Gastroesophageal sphincter (tissue), 4 donors: ENCODE results near the gene FZD1. TPM values are rescaled to one million over a fixed set of nuclear protein-coding genes. Genes with fewer than 3 reads are reported as not detected.

ENCODE experiments used
- ATAC-seq: fragments of 150-250 bp; one replicate; pipeline ENCODE4 v1.9.1; 2016; ENCODE audit warnings: mild to moderate bottlenecking, moderate library complexity
- H3K27ac ChIP-seq, 4 donors: fragments of 200-600 bp; sonication (generic) in 3 of 4; 1 replicate in 3 of 4; 2 replicates in 1 of 4; pipeline ENCODE4 v1.5.1; 2016 to 2019
- H3K27me3 ChIP-seq: fragments of 200-600 bp; sonication (generic); one replicate; pipeline ENCODE4 v1.5.1; 2019
- H3K36me3 ChIP-seq, 2 donors: fragments of 200-600 bp; sonication (generic); one replicate each; pipeline ENCODE4 v1.5.1; 2019; ENCODE audit warnings: control low read depth in 1 of 2
- H3K4me1 ChIP-seq, 3 donors: fragments of 200-600 bp; sonication (generic); 1 replicate in 2 of 3; 2 replicates in 1 of 3; pipeline ENCODE4 v1.5.1; 2016 to 2019; ENCODE audit warnings: control low read depth in 2 of 3
- H3K4me3 ChIP-seq, 2 donors: fragments of 200-600 bp; sonication (generic); one replicate each; pipeline ENCODE4 v1.5.1; 2019; ENCODE audit warnings: mild to moderate bottlenecking in 1 of 2, moderate library complexity in 1 of 2
- H3K9me3 ChIP-seq, 3 donors: fragments of 200-600 bp; sonication (generic); one replicate each; pipeline ENCODE4 v1.5.1; 2017 to 2019; ENCODE audit warnings: control low read depth in 2 of 3
- EP300 ChIP-seq: sonication (generic); formaldehyde crosslinking; IDR thresholded peaks from one replicate; pipeline ENCODE4 v1.6.1; 2017; ENCODE audit warnings: antibody characterized with exemption, mild to moderate bottlenecking
- POLR2A ChIP-seq, 2 donors: fragments of 450-650 bp; IDR thresholded peaks; one replicate each; pipeline ENCODE4 v1.6.1; 2017; ENCODE audit warnings: antibody characterized with exemption in 2 of 2, mild to moderate bottlenecking in 2 of 2, moderate library complexity in 1 of 2
- POLR2AphosphoS5 ChIP-seq: sonication (generic); formaldehyde crosslinking; IDR thresholded peaks from one replicate; pipeline ENCODE4 v1.6.1; 2017; ENCODE audit warnings: antibody characterized with exemption
- WGBS, 2 donors: methylation state at CpG; one replicate each; pipeline ENCODE4 v1.1.5; 2018; ENCODE audit warnings: low coverage in 1 of 2; 5-methylcytosine and 5-hydroxymethylcytosine counted together
- total RNA-seq, 4 donors: library from RNA; depleted of rRNA; stranded (reverse); fragments of >200 nt; gene quantifications; one replicate each; pipeline ENCODE4 v1.1.0, GENCODE V29; 2016
- TF ChIP-seq, protein P1 (sequence below), 4 experiments: fragments of 200-600 bp in 2 of 4; fragments of 450-650 bp in 2 of 4; sonication (generic) in 1 of 4; IDR thresholded peaks; one replicate each; pipeline ENCODE4 v1.5.1; 2017 to 2019; ENCODE audit warnings: antibody characterized with exemption in 4 of 4, mild to moderate bottlenecking in 2 of 4, moderate library complexity in 2 of 4

FZD1 gene
- total RNA-seq, 4 donors from 2014 or later = 12.3 to 19.5 (median 17.3) TPM

DNA sequence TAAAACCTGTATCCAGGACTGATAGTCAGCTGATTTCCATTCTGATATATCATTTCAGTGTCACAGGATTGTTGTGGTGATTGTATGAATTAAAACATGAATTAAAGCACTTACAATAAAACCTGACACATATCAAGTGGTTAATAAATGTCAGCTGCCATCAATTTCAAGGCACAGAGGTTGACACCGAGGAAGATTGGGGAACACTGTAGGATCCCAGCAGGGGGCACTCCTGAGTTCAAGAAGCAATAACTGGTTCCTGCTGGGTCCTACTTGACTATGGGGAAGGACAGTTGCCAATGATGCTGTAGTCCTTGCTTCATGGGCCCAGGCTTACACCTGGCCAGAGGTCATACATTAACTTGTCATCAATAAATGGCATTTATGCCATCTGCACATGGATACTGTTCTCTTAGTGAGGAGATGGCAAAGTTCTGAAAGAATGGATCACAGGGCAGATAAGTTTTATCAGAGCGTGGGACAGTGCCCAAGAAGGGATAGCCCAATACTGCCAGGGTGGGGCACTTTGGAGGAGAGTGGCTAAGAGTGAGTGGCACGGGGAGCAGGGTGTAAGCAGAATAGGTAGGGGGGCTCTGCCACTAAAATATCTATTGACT lies 24.1 kb downstream of the FZD1 start:
- Histone ChIP-seq H3K27ac (no peak overlapping the region), H3K4me1 (no peaks in the 10 kb centered on the region)
- 82 to 88% methylated on average over 3 of the region's 3 CpGs for WGBS, 2 donors

GRCh38 chr7:91289633-91290254 lies 25.5 kb downstream of the FZD1 start:
- Histone ChIP-seq H3K27me3 (no peaks in the 10 kb centered on the region), H3K9me3 (no peaks in the 10 kb centered on the region), H3K27ac (no peak overlapping the region), H3K4me3 (no peak overlapping the region), H3K4me1 (no peaks in the 10 kb centered on the region), H3K36me3 (no peaks in the 10 kb centered on the region)
- ATAC-seq = no peak
- TF ChIP-seq POLR2AphosphoS5 (no peak), EP300 (no peak), POLR2A (IDR thresholded peaks at IDR 0.05) (no peak)
- TF ChIP-seq, protein P1, sequence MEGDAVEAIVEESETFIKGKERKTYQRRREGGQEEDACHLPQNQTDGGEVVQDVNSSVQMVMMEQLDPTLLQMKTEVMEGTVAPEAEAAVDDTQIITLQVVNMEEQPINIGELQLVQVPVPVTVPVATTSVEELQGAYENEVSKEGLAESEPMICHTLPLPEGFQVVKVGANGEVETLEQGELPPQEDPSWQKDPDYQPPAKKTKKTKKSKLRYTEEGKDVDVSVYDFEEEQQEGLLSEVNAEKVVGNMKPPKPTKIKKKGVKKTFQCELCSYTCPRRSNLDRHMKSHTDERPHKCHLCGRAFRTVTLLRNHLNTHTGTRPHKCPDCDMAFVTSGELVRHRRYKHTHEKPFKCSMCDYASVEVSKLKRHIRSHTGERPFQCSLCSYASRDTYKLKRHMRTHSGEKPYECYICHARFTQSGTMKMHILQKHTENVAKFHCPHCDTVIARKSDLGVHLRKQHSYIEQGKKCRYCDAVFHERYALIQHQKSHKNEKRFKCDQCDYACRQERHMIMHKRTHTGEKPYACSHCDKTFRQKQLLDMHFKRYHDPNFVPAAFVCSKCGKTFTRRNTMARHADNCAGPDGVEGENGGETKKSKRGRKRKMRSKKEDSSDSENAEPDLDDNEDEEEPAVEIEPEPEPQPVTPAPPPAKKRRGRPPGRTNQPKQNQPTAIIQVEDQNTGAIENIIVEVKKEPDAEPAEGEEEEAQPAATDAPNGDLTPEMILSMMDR (IDR thresholded peaks at IDR 0.05) = no peak
- WGBS, 2 donors = 74 to 93% methylated on average over 5 of the region's 5 CpGs

More for the DNA sequence above, 24.1 kb downstream of the FZD1 start:
- Histone ChIP-seq H3K27me3 (no peaks in the 10 kb centered on the region), H3K4me3 (no peak overlapping the region), H3K36me3 (no peaks in the 10 kb centered on the region), H3K9me3 (no peaks in the 10 kb centered on the region)
- no peak for TF ChIP-seq POLR2AphosphoS5
- TF ChIP-seq, protein P1 (IDR thresholded peaks at IDR 0.05) = peak in 1 of 4 experiments; percentile 32
- ATAC-seq = no peak

- Histone ChIP-seq H3K27me3 (no peaks in the 10 kb centered on the region), H3K9me3 (no peaks in the 10 kb centered on the region), H3K4me1 (no peaks in the 10 kb centered on the region), H3K36me3 (no peaks in the 10 kb centered on the region), H3K4me3 (no peak overlapping the region), H3K27ac (no peak overlapping the region)
- TF ChIP-seq EP300 (no peak), POLR2A (IDR thresholded peaks at IDR 0.05) (no peak), POLR2AphosphoS5 (no peak)
- TF ChIP-seq, protein P1 (IDR thresholded peaks at IDR 0.05) = no peak
- WGBS, 2 donors = 97 to 100% methylated on average over 5 of the region's 5 CpGs
- no peak for ATAC-seq
Measured at GRCh38 chr7:91291302-91291701, 27.1 kb downstream of the FZD1 start.

GRCh38 chr7:91291902-91292301 lies 27.7 kb downstream of the FZD1 start:
- no peak for TF ChIP-seq POLR2AphosphoS5
- no peak for TF ChIP-seq EP300
- TF ChIP-seq, protein P1 (IDR thresholded peaks at IDR 0.05) = no peak
- no peak for TF ChIP-seq POLR2A (IDR thresholded peaks at IDR 0.05)
- Histone ChIP-seq H3K9me3 (no peaks in the 10 kb centered on the region), H3K4me1 (no peaks in the 10 kb centered on the region), H3K27me3 (no peaks in the 10 kb centered on the region), H3K4me3 (no peak overlapping the region), H3K27ac (no peak overlapping the region), H3K36me3 (no peaks in the 10 kb centered on the region)
- no peak for ATAC-seq
- no CpG with 5 or more reads among the region's 1 CpG for WGBS, 2 donors

DNA sequence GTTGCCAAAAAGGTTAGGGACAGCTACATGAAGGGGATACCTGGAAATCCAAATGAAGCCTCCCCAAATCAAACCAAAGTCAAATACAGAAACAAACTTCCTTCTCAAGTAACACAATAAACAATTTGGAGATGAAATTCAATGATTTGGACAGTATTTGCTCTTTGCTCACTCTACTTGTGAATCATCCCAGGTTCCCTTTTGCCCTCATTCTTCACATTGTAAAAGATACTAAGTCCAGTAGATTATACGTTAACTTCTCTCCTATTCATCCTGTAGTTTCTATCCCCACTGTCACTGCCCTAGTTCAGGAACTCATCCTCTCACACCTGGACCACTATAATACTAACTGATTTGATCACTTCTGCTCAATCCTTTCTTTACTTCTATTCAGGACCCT lies 28.3 kb downstream of the FZD1 start:
- WGBS, 2 donors = 75 to 78% methylated on average over 1 of the region's 1 CpG
- no peak overlapping the region for H3K4me3 ChIP-seq
- no peaks in the 10 kb centered on the region for H3K36me3 ChIP-seq
- no peak for ATAC-seq
- TF ChIP-seq, protein P1 (IDR thresholded peaks at IDR 0.05) = no peak
- TF ChIP-seq EP300 = no peak
- no peak for TF ChIP-seq POLR2A (IDR thresholded peaks at IDR 0.05)
- no peaks in the 10 kb centered on the region for H3K9me3 ChIP-seq
- no peaks in the 10 kb centered on the region for H3K4me1 ChIP-seq
- H3K27me3 ChIP-seq = no peaks in the 10 kb centered on the region
- H3K27ac ChIP-seq = no peak overlapping the region
